ENCODE measurements around the gene SPP1.
"Not testable (repeated sequence)": the region's sequence is repeated elsewhere in the genome, so short reads cannot be mapped to it uniquely, and the experiment has no call there.

SPP1 gene

GRCh38 chr4:87975466-87975865, at the start of gene SPP1:
SPP1 (plus strand) TSS chr4:87975714; CDS start chr4:87976896, 1,182 bp downstream.
- DNase-seq, result peak; percentile 84

DNA sequence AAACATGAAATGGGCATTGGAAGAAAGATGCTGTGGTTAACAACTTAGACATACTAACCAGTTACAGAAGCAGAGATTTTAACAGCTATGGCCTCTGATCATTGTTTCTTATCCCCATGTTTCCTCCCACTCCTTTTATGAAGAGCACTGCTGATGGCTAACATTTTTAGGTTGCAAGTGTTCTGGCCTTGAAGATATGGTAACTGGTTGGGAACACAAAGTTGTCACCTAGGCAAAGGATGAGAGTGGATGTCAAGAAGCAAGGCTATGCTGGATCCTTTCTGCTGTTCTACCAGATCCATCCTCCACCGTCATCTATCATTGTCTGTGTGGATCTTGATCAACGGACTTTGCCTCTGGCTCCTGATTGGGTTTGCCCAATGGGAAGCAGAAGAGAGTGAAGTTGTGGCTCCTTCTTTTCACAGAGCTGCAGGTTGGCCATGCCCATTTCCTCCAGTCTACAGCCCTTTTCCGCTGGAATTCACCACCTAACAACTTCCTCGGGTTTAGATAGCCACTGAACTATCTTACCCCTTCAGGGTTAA, 48.9 kb upstream of the SPP1 start:
- no peak for DNase-seq

DNA sequence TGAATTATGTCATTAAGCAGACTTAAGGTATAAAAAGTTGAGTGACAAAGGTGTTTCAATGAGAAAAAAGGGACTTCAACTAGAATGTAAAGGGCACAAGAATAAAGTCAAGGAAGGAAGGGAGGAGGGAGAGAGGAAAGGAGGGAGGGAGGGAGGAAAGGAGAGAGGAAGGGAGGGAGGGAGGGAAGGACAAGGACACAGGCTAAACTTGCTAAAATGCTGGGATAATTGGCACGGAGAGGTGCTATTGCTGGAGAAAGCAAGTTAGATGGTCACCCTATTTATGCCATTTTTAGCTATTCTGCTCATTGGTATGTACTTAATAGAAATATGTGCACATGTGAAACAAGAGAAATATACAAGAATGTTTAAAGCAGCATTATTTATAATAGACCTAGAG, 44.9 kb upstream of the SPP1 start:
- DNase-seq, result no peak

DNA sequence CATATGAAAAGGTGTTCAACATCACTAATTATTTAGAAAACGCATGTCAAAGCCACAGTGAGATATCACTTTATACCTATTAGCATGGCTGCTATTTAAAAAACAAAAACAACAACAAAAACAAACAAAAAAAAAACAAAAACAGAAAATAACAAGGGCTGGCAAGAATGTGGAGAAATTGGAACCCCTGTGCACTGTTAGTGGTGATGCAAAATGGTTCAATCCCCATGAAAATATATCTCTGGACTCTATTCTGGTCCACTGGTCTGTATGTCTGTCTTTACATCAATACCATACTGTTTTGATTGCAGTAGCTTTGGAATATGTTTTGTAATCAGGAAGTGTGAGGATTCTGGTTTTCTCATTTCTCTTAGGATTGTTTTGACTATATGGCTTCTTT, 43.6 kb upstream of the SPP1 start:
- no peak for DNase-seq

DNA sequence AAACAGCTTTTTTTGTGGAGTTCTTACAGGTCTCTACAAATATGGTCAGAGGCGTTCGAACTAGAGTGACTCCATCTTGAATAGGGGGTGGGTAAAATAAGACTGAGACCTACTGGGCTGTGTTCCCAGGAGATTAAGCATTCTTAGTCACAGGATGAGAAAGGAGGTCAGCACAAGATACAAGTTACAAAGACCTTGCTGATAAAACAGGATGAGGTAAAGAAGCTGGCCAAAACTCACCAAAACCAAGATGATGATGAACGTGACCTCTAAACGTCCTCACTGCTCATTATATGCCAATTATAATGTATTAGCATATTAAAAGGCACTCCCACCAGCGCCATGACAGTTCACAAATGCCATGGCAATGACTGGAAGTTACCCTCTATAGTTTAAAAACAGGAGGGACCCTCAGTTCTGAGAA, 42.8 kb upstream of the SPP1 start:
- DNase-seq, result no peak

DNA sequence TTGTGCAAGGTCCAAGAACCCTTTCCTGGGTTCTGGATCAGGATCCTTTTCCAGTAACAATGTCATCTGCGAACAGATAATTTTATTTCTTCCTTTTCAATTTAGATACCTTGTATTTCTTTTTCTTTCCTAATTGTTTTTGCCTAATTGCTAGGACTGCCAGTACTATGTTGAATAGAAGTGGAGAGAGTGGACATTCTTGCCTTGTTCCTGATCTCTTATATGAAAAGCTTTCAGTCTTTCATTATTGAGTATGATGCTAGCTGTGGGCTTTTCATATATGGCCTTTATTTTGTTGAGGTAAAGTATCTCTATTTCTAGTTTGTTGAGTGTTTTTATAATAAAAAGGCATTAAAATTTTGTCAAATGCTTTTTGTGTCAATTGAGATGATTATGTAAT, 42.2 kb upstream of the SPP1 start:
- no peak for DNase-seq

GRCh38 chr4:87934157-87934704, 41.3 kb upstream of the SPP1 start:
- DNase-seq, result no peak

- DNase-seq, result no peak
Measured at GRCh38 chr4:87934973-87935372, 40.5 kb upstream of the SPP1 start.

DNA sequence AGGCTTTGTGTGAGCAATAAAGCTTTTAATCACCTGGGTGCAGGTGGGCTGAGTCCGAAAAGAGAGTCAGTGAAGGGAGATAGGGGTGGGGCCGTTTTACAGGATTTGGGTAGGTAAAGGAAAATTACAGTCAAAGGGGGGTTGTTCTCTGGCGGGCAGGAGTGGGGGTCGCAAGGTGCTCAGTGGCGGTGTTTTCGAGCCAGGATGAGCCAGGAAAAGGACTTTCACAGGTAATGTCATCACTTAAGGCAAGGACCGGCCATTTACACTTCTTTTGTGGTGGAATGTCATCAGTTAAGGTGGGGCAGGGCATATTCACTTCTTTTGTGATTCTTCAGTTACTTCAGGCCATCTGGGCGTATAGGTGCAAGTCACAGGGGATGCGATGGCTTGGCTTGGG, 39.6 kb upstream of the SPP1 start:
- not testable (repeated sequence) for DNase-seq

GRCh38 chr4:87937523-87937922, 38.0 kb upstream of the SPP1 start:
- no peak for DNase-seq

DNA sequence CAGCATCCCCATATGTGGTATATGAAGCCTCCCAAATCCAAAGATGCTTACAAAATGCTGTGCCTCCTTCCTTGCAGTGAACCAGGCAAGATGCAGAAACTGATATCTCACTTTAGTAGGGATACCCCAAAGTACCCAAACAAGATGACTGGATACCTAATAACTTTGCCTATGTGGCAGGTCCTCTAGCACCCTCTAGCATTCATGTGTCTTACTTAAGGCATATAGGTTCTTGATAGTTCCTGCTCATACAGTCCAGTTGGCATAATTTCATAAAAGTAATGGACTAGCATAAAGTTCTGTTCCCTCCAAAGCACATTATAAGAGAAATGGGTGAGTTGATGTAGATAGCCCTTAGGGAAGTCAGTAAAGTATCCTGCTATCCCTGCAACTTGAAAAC, 36.8 kb upstream of the SPP1 start:
- DNase-seq, result no peak

GRCh38 chr4:87939978-87940690, 35.4 kb upstream of the SPP1 start:
- DNase-seq, result no peak

- DNase-seq, result not testable (repeated sequence)
Measured at GRCh38 chr4:87940809-87941208, 34.7 kb upstream of the SPP1 start.

- DNase-seq, result no peak
Measured at GRCh38 chr4:87941537-87942392, 33.7 kb upstream of the SPP1 start.

GRCh38 chr4:87943660-87944149, 31.8 kb upstream of the SPP1 start:
- no peak for DNase-seq

DNA sequence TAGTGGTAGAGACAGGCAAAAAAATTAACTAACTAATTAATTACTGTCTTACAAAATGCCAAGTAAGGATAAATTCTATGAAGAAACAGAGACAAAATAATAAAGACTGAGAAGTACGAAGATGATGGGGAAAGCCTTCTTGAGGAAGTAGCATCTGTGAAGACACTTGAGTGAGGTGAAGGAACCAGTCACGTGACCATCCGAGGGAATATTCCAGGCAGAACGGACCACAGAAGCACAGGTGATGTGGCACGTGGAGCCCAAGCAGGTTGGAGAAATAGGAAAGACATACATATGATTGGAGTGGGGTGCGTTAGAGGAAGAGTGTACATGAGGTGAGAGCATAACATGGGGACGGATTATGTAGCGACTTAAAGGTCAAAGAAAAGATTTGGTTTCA, 30.5 kb upstream of the SPP1 start:
- DNase-seq, result no peak

DNA sequence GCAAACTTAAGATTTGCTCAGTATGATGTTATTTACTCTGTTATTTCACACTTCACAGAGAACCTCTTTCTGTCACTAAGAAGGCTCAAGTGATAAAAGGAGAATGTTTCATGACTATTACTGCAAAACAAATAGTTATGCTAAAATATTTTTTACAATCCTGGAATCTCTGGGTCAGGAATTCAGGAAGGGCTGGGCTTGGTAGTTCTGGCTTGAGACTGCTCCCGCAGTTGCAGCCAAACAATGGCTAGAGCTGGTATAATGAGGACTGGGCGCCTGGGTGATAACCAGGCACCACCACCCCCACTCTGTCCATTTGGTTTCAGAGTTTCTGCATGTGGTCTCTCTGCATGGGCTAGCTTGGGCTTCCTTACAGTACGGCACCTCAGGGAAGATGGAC, 28.7 kb upstream of the SPP1 start:
- DNase-seq, result no peak

- DNase-seq, result no peak
Measured at GRCh38 chr4:87947381-87948160, 27.9 kb upstream of the SPP1 start.

- no peak for DNase-seq
Measured at GRCh38 chr4:87949961-87950360, 25.6 kb upstream of the SPP1 start.

- no peak for DNase-seq
Measured at GRCh38 chr4:87950493-87950892, 25.0 kb upstream of the SPP1 start.

- DNase-seq, result no peak
Measured at GRCh38 chr4:87950936-87951511, 24.5 kb upstream of the SPP1 start.

- DNase-seq, result no peak
Measured at GRCh38 chr4:87953826-87954225, 21.7 kb upstream of the SPP1 start.
